DND-41 (cell line): ENCODE measurements around the gene SECTM1.

Source experiments
- EZH2 ChIP-seq: IDR thresholded peaks from 3 replicates; pipeline ENCODE4 v1.6.1; 2012; ENCODE audit warnings: borderline replicate concordance, low read depth, mild to moderate bottlenecking, moderate library complexity, low read length, inconsistent platforms; ENCODE audit not compliant: severe bottlenecking
- TF ChIP-seq, protein P1 (sequence below): IDR thresholded peaks from 2 replicates; pipeline ENCODE4 v1.5.1; 2012; ENCODE audit warnings: borderline replicate concordance, low read length, moderate library complexity, mild to moderate bottlenecking; ENCODE audit not compliant: poor library complexity, severe bottlenecking; ENCODE audit errors: extremely low read depth

DNA sequence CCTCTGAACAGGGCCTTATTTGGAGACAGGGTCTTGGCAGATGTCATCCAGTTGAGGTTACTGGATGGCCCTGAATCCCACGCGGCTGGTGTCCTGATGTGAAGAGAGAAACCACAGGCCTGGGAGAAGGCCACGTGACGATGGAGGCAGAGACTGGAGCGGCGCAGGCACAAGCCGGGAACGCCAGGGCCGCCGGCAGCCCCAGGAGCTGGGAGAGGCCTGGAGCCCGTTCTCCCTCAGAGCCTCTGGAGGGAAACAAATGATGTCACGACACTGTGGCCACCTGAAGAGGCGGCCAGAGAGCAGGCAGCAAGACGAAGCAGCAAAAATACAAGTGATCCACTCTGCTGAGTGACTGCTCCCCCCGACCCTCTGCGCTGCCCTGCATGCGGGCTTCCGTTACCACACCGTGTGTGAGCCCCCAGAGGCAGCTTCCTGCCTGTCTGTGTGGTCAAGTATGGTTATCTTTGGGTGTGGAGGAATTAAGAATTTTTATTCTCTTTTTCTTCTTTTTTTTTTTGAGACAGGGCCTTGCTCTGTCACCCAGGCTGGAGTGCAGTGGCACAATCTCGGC, 27.8 kb downstream of the SECTM1 start:
- TF ChIP-seq, protein P1, sequence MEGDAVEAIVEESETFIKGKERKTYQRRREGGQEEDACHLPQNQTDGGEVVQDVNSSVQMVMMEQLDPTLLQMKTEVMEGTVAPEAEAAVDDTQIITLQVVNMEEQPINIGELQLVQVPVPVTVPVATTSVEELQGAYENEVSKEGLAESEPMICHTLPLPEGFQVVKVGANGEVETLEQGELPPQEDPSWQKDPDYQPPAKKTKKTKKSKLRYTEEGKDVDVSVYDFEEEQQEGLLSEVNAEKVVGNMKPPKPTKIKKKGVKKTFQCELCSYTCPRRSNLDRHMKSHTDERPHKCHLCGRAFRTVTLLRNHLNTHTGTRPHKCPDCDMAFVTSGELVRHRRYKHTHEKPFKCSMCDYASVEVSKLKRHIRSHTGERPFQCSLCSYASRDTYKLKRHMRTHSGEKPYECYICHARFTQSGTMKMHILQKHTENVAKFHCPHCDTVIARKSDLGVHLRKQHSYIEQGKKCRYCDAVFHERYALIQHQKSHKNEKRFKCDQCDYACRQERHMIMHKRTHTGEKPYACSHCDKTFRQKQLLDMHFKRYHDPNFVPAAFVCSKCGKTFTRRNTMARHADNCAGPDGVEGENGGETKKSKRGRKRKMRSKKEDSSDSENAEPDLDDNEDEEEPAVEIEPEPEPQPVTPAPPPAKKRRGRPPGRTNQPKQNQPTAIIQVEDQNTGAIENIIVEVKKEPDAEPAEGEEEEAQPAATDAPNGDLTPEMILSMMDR = no peak
- no peak for TF ChIP-seq EZH2
